Dendritic cell treated with granulocyte-macrophage colony-stimulating factor and Interleukin-4, amounts not matched to agents 40 ng/mL and 50 ng/mL, for 4 days (primary cell): ENCODE data around the gene LSM12.
A peak's percentile ranks its signal among the peaks of the same experiment; 100 is the strongest.

Experiments
- H3K27ac Mint-ChIP-seq: one replicate; pipeline ENCODE4 v1.8.0; 2022; ENCODE audit warnings: mild to moderate bottlenecking, mixed read lengths
- H3K27me3 Mint-ChIP-seq: one replicate; pipeline ENCODE4 v1.8.0; 2022; ENCODE audit warnings: mild to moderate bottlenecking, mixed read lengths
- H3K36me3 Mint-ChIP-seq: one replicate; pipeline ENCODE4 v1.8.0; 2022; ENCODE audit warnings: low read depth, mixed read lengths
- H3K4me1 Mint-ChIP-seq: one replicate; pipeline ENCODE4 v1.8.0; 2022; ENCODE audit warnings: low read depth, mixed read lengths
- H3K4me3 Mint-ChIP-seq: one replicate; pipeline ENCODE4 v1.8.0; 2022; ENCODE audit warnings: mild to moderate bottlenecking, moderate library complexity, mixed read lengths
- H3K9me3 Mint-ChIP-seq: one replicate; pipeline ENCODE4 v1.8.0; 2022; ENCODE audit warnings: mixed read lengths
- intact Hi-C: fragments of 100-400 bp; cut with micrococcal nuclease; formaldehyde crosslinking; loops from one replicate; pipeline ENCODE4 v1.15.0; 2022

Gene LSM12

DNA sequence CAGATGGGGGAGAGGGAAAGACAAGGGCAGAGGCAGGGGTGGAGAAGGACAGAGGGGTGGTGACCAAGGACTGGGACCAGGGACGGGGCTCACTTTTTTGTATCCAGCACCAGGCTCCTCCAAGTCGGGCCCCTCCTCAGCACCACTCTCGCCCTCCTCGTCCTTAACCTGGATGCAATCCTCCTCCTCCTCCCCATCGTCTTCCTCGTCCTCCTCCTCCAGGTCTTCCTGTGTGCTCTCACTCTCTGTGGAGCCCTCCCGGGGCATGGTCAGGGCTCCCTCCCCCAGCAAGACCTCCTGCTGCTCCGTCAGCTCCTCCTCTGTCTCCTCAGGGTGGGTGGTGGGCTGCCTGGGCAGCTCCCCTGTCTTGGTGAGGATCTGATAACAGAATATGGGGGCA, 20.8 kb upstream of the LSM12 start:
- H3K9me3 Mint-ChIP-seq, result no peaks in the 10 kb centered on the region
- intact Hi-C loops, result no loop called here
- peak overlapping the region; percentile 30 for H3K27ac Mint-ChIP-seq
- H3K4me1 Mint-ChIP-seq, result peaks cover 14% of the 10 kb centered on the region
- no peak overlapping the region for H3K4me3 Mint-ChIP-seq
- no peaks in the 10 kb centered on the region for H3K27me3 Mint-ChIP-seq
- peaks cover 94% of the 10 kb centered on the region for H3K36me3 Mint-ChIP-seq

DNA sequence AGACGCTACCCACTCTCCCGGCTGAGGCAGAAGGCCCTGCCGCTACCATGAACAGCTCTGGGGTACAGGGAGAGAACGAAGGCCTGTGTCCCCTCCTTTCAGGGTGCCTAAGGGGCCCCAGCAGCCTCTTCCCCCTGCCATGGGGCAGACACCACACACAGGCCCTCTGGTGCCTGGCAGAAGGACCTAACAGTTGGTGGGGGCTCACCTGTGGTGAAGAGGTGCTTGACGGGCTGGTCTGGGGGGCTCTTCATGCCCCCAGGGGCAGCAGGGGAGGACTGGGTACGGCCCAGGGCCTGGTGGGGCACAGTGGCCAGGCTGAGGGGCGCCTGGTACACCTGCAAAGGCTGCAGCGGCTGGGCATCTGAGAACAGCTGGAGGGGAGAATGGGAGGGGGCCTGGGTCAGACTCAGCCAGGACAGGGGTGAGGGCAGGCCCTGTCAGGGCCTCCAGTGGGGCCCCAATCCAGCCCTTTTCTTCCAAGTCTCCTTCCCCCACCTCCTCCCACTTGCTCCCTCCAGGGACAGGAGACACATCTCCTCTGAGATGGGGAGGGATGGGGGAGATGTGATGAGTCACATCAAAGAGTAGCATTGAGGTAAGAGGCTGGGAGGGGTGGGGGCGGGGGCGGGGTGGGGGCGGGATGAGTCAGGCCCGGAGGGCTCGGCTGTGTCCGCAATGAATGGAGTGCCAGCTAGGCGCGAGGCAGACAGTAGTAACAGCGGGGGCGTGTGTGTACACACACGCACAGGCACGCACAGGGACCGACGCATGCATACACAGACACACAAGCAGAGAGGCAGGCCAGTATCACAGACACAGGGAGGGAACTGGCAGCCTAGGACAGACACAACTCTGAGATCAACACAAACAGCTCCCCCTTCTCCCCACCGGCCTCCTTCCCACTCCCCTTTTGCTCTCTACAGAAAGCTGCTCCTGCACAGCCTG, 20.2 kb upstream of the LSM12 start:
- Mint-ChIP-seq H3K27ac (peak overlapping the region; percentile 30), H3K27me3 (no peaks in the 10 kb centered on the region), H3K36me3 (peaks cover 94% of the 10 kb centered on the region), H3K4me3 (no peak overlapping the region), H3K4me1 (peaks cover 14% of the 10 kb centered on the region), H3K9me3 (no peaks in the 10 kb centered on the region)
- intact Hi-C loops, result no loop called here

DNA sequence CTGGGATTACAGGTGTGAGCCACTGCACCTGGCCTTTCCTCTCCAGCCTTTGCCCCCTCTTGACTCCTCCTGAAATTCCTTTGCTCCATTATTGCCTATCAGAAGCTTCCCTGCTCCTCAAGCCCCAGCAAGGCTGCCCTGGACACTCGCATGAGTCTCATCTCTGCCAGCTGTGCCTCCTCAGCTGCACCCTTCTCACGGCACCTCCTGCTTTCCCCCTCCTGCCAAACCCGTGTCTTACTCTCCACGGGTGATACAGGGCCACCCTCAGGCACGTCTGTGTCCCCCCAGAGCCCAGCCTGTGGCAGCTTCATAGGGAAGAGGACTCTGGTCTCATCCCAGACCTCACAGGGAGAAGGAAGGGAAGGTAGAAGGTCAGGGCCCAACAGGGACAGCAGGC, 19.4 kb upstream of the LSM12 start:
- peaks cover 92% of the 10 kb centered on the region for H3K36me3 Mint-ChIP-seq
- no peaks in the 10 kb centered on the region for H3K9me3 Mint-ChIP-seq
- H3K27me3 Mint-ChIP-seq, result no peaks in the 10 kb centered on the region
- intact Hi-C loops, result no loop called here
- H3K27ac Mint-ChIP-seq, result peak overlapping the region; percentile 5
- peaks cover 14% of the 10 kb centered on the region for H3K4me1 Mint-ChIP-seq
- H3K4me3 Mint-ChIP-seq, result no peak overlapping the region

DNA sequence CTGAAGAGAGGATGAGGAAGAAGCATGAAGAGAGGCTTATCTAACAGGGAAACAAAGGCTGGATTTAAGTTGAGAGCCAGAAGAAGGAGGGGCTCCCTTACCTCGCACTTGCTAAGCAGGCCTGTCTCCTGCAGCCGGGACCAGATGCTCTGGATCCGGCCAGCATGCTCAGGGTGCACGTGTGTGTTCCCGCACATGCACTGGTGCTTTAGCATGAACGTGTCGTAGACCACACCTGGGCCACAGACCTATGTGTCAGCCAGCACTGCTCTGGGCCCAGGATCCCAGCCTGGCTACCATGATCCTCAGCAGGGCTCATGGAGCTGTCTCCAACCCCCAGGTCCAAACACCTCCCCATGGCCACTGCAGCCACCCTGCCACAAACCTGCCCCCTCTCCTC, 18.4 kb upstream of the LSM12 start:
- H3K36me3 Mint-ChIP-seq, result peaks cover 95% of the 10 kb centered on the region
- intact Hi-C loops, result no loop called here

DNA sequence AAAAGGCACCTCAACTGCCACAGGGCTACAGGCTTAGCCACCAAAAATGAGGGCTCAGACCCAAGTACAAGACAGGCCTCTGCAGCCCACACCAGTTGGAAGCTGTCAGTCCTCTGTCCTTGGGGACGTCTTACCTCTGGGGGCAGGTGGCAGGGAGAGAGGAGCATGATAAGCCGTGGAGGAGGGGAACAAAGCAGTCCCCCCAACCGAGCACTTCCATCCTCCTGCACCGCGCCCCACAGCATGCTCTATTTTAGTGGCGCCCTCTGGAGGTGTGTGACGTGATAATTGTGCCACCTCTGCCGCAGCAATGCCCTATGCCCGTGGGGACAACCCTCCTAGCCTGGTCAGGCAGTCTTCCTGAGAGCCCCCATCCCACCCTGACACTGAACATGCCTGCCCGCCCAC, 17.7 kb upstream of the LSM12 start:
- Mint-ChIP-seq H3K36me3 (peaks cover 98% of the 10 kb centered on the region), H3K4me1 (peaks cover 30% of the 10 kb centered on the region), H3K4me3 (no peak overlapping the region), H3K27ac (no peak overlapping the region), H3K9me3 (no peaks in the 10 kb centered on the region), H3K27me3 (no peaks in the 10 kb centered on the region)
- intact Hi-C loops, result no loop called here

More for the DNA sequence above, 18.4 kb upstream of the LSM12 start:
- Mint-ChIP-seq H3K4me1 (peaks cover 24% of the 10 kb centered on the region), H3K9me3 (no peaks in the 10 kb centered on the region), H3K27ac (no peak overlapping the region), H3K4me3 (no peak overlapping the region), H3K27me3 (no peaks in the 10 kb centered on the region)

DNA sequence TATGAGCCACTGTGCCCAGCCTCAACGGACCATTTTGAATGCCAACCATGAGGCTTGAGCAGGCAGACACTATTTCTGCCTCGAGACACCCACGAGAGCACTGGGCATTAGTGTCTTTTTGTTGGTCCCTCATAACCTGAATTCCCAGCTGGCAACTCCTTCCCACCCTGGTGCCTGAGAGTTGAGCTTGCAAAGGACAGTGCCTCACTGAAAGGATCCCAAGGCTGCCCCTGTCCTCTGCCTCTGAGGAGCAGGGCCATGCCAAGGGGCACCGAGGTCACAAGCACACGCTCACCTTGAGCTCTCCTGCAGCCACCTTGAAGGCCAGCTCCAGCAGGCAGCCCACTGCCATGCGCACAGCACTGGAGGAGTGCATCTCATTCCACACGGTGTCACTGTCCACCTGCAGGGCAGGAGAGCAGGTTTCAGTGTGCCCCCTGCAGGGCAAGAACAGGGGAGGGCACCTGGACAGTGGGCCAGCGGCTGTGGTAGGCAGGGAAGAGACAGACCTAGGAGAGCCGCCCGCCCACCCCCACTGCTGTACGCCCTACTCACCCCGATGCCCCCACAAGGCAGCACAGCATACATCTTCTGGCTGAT, 16.9 kb upstream of the LSM12 start:
- Mint-ChIP-seq H3K27ac (no peak overlapping the region), H3K9me3 (no peaks in the 10 kb centered on the region), H3K27me3 (no peaks in the 10 kb centered on the region), H3K36me3 (peaks cover 98% of the 10 kb centered on the region), H3K4me1 (peaks cover 38% of the 10 kb centered on the region), H3K4me3 (no peak overlapping the region)
- intact Hi-C loops, result no loop called here

DNA sequence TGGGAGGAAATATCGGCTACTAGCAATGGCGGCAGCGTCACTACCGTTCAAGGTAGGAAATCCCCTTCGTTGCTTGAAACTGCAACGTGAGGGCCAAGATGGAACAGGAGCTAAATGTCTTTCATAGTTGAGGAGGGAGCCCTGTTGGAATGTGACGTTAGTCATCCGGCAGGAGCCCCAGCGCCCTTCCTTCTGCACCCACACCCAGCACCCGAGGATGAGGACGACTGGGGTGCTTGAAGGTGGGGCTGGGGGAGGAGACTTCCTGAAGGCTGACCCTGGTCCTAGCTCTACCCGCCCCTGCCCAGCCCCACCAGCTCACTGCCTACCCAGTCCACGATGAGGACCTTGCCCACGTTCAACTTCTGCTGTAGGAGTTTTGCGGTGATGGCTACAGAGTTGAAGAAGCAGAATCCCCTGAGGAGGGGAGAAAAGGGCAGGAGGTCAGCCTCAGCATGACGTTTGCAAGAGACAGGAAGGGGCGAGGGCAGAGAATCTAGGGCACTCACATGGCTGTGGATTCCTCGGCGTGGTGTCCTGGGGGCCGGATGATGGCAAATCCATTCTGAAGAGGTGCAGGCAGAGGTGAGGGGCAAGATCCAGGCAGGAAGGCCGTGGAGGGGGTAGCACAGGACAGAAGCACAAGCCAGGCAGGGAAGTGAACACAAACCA, 15.9 kb upstream of the LSM12 start:
- H3K36me3 Mint-ChIP-seq, result peaks cover 98% of the 10 kb centered on the region
- H3K27ac Mint-ChIP-seq, result no peak overlapping the region
- intact Hi-C loops, result no loop called here

DNA sequence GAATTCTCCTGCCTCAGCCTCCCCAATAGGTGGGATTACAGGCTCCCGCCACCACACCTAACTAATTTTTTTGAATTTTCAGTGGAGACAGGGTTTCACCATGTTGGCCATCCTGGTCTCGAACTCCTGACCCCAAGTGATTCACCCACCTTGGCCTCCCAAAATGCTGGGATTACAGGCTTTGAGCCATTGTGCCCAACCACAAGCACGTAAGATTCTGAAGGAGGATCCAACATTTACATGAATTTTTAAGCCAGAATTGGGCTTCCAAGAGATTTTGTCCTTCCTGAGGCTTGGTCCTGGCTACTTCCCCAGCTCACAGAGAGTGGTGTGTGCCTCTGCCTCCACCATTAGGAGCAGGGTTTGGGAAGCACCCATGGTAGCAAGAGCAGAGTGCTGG, 15.2 kb upstream of the LSM12 start:
- Mint-ChIP-seq H3K27me3 (no peaks in the 10 kb centered on the region), H3K36me3 (peaks cover 98% of the 10 kb centered on the region), H3K27ac (no peak overlapping the region), H3K9me3 (no peaks in the 10 kb centered on the region), H3K4me3 (no peak overlapping the region), H3K4me1 (peaks cover 41% of the 10 kb centered on the region)
- intact Hi-C loops, result no loop called here

More for the DNA sequence above, 15.9 kb upstream of the LSM12 start:
- no peaks in the 10 kb centered on the region for H3K27me3 Mint-ChIP-seq
- H3K9me3 Mint-ChIP-seq, result no peaks in the 10 kb centered on the region
- H3K4me1 Mint-ChIP-seq, result peaks cover 41% of the 10 kb centered on the region
- no peak overlapping the region for H3K4me3 Mint-ChIP-seq

DNA sequence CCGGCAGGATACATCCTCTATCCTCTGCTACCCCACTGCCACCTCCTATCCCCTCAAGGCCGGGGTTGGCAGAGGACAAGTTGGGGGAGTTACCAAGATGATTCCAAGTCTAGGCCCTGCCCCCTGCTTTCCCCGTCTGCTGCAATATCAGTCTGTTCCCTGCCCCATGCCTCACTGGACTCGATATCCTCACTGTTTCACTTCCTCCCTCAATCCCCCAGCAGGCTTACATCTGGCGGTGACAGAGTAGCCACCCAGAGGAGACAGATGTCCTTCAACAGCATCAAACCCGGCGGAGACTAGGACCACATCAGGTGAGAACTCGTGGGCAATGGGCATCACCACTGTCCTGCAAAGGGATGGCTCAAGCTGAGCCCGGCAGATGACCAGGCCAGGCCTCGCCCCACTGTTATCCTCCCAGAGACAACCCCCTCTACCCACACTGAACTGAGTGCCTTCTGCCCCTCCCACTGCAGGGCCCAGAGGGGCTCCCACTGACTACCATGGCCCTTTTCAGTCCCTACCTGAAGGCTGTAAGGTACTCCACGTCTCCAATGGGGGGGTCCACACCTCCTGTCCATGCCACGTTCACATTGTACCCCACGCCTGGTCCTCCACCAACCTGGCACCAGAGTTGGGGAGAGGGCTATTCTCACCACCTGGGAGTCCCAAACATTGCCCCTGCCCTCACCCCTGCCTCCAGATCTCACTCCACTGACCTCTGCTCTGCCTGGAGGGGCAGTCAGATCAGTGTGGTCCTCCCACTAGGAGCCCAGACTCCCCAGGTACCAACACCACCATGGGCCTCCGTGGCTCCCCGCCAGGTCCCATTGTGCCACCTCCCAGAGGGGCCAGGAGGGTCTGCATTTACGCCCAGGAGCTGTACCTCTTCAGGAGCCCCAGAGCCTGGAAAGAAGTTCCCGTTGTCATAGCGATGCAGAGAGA, 13.7 kb upstream of the LSM12 start:
- Mint-ChIP-seq H3K4me3 (no peak overlapping the region), H3K27me3 (no peaks in the 10 kb centered on the region), H3K9me3 (no peaks in the 10 kb centered on the region), H3K27ac (peak overlapping the region; percentile 57), H3K4me1 (peaks cover 52% of the 10 kb centered on the region), H3K36me3 (peaks cover 98% of the 10 kb centered on the region)
- intact Hi-C loops, result no loop called here

DNA sequence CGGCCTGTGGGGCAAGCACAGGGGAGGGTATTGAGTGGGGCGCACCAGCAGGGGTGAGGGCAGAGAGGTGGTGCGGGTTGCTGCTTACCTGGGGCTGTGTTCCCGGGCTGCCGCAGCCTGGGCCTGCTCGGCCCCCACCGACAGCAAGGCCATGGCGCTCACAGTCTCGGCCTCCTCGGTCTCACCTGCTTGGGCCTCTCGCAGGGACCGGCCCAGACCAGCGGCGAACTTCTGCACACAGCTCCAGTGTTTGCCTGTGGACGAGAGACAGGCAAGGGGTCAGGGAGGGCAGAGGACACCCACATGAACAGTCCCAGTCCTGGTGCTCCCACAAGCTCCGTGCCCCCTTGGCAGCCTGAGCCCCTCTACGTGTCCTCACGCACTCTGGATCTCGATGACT, 11.9 kb upstream of the LSM12 start:
- Mint-ChIP-seq H3K4me1 (peaks cover 59% of the 10 kb centered on the region), H3K36me3 (peaks cover 96% of the 10 kb centered on the region), H3K27ac (no peak overlapping the region), H3K9me3 (no peaks in the 10 kb centered on the region), H3K4me3 (no peak overlapping the region), H3K27me3 (no peaks in the 10 kb centered on the region)
- intact Hi-C loops, result no loop called here

DNA sequence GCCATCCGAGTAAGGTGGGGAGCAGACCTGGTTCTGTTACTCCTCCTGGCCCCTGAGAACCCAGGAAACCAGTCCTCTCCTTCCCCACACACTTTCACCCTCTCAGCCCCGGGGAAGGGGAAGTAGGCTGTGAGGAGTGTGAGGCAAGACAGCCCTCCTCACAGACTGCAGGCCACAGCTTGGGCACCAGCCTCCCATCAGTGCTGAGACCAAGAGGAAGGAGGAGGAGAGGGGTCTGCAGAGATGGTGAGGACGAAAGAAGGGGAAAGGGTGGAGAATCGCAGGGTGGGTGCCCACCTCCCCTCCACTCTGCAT, 11.1 kb upstream of the LSM12 start:
- H3K4me3 Mint-ChIP-seq, result no peak overlapping the region
- peaks cover 94% of the 10 kb centered on the region for H3K36me3 Mint-ChIP-seq
- peaks cover 67% of the 10 kb centered on the region for H3K4me1 Mint-ChIP-seq
- peak overlapping the region; percentile 69 for H3K27ac Mint-ChIP-seq
- intact Hi-C loops, result no loop called here
- no peaks in the 10 kb centered on the region for H3K27me3 Mint-ChIP-seq
- no peaks in the 10 kb centered on the region for H3K9me3 Mint-ChIP-seq

DNA sequence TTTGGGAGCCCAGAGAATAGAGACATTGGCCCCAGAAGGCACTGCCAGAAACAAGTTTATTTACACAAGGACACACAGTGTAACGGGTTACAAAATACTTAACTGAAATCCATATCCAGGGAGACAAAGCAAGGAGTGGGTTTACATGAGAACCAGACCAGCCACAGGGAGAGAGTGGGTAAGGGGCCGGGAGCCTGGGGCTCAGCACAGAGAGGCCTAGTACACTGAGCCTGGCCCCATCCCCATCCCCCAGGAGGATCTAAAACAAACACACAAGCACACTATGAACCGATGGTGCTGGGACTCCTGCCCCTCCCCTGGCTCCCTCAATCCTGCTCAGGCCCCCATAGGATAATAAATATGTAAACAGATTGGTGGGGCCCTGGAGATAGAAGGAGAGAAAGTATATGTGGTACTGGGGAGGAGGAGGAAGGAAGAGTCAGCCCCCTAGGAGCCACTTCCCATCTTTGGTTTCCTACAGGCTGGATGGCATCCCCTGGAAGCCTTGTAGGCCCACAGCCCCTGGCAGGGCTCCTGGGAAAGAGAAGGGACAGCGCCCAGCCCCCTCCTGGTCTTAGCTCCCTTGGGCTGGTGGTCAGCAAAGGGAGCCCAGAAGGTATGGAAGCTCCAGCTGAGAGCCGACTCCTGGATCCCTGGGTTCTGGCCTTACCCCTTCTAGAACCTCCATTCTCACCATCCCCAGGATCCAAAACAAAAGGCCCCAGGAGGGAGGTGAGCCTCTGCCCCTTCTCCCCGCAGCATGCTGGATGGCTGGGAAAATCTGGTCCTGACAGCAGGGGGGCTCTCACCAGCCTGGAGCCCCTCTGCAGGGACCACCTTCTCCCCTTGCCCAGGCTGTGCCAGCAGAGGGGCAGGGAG, 10.5 kb upstream of the LSM12 start:
- peaks cover 71% of the 10 kb centered on the region for H3K4me1 Mint-ChIP-seq
- H3K36me3 Mint-ChIP-seq, result peaks cover 88% of the 10 kb centered on the region
- no peaks in the 10 kb centered on the region for H3K9me3 Mint-ChIP-seq
- H3K27me3 Mint-ChIP-seq, result no peaks in the 10 kb centered on the region
- H3K27ac Mint-ChIP-seq, result peak overlapping the region; percentile 69
- intact Hi-C loops, result no loop called here
- H3K4me3 Mint-ChIP-seq, result no peak overlapping the region
